HG03571 (cell line): ENCODE data around the gene RBM23.

ENCODE experiments used
- ATAC-seq: cut with Tn5 transposase; IDR thresholded peaks from one replicate; pipeline ENCODE4 v1.9.1; 2021; ENCODE audit not compliant: unreplicated experiment

The RBM23 gene

GRCh38 chr14:22845821-22846625, 72.9 kb downstream of the RBM23 start:
- ATAC-seq: no peak

- no peak for ATAC-seq
Measured at GRCh38 chr14:22845103-22845394, 73.9 kb downstream of the RBM23 start.

- no peak for ATAC-seq
Measured at GRCh38 chr14:22844221-22845102, 74.5 kb downstream of the RBM23 start.
